Measurements from ENCODE around the gene C11orf71.

Gene C11orf71

DNA sequence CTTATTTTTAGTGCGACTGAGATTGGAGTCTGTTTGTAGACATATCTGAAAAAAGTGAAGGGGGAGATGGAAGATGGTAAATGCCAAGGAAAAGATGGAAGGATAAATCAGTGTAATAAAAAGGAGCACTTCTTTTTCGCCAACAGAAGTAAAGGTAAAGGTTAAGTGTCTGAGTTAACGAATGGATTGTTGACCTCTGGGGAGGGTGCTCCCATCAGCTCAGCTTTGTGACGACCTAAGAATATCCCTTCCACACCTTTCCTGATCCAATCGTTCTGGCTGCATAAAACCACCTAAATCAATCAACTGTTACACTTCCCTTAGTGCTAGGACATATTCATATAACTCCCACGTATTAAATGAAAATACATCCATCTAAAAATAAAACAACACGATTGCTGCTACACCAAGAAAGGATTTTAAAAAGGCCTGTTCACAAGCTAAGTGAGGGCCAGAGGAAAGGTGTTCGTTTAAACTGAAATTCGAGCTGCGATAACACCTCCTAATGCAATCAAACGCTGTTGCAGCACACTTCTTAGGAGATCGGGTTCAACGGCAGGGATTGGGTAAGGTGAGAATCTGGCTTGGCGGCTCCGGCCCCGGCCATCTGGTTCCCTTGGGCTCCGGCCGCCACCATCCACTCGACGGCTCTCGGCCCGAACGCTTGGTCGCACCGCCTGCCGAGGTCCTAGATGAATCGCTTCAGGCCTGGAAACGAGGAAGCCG lies 658 bp downstream of the C11orf71 start:
- DNase-seq (ENCODE audit: low read depth): no peak

DNA sequence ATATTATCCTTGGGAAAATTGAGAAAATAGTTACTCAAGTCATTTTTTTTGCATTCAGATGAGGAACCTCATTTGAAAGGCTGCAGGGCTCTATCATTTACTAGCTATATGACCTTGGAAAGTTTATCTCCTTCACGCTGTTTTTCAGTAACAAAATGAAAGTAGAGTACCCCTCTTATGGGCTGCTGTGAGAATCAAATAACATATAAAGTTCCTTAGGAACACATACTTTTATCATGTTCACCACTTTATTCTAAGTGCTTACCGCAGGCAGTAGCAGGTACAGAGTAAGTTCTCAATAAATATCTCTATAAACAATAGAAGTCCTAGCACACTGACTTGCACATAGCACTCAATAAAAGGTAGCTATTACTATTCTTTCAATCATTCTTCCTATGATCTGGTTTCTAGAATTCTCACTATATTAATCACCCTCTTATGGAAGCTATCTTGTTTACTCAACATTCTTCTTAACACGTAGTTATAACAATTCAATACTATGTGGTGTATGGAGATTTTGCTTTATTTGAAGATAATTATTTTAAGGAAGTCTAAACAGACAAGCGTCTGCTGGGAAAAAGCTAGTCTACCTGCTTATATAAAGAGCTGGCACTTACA lies 1.9 kb downstream of the C11orf71 start:
- DNase-seq (ENCODE audit: low read depth): no peak

DNA sequence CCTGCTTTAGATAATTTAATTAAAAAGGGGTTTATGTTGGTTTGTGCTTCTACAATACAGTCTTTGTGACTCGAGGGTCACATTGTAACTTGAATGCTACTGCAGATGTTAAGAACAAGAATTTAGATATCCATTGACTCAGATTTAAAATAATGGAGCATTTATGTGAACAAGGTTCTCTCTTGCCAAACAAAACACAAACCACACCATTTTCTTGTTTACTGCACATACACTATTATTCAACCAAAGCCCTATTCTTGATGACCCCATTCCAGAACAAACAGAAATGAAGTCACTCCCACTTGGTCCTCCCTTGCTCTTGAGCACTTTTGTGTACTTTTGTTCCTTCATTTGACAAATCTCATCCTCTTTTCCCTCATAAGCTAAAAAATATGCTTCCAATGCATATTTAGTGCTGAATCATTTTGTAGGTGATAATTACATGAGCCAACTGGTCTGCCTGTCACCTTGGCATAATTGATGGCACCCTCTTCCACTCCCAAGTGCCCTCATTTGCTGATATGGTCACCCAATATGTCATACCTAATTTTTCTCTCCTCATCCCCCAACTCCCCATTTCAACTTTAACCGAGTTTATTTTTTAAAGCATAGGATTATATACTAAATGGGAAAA lies 2.8 kb downstream of the C11orf71 start:
- no peak for DNase-seq (ENCODE audit: low read depth)

DNA sequence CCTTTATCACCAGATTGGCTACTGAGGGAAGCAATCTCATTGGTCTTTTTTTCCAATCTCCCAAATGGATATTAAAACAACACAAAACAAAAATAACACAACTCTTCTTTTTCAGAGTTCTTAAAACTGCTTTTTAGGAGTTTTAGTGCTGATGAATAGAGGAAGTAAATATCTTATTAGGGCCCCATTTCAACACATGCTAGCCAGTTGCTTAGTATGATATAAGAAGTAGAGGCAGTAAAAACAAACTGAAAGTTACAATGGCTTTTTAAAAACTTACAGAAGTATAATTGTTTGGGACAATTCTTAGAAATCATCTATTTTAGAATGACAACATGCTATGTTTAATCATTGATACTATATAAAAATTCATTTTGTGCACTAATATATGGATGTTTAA lies 3.4 kb downstream of the C11orf71 start:
- no peak for DNase-seq (ENCODE audit: low read depth)

DNA sequence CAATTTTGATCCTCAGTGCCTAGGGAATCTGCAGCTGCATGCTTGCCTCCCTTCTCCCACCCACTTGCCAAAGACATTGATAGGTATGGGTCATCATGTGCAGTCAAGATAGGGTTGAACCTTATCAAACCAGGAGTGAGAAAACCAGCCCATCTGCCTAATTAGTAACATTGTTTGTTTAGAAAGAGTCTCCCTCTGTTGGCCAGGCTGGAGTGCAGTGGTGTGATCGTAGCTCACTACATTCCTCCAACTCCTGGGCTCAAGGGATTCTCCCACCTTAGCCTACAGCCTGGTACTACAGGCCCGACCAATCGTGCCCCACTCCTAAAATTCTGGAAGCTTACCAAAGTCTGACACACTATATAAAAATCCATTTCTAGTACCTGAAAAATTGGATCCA lies 4.6 kb downstream of the C11orf71 start:
- no peak for DNase-seq (ENCODE audit: low read depth)

DNA sequence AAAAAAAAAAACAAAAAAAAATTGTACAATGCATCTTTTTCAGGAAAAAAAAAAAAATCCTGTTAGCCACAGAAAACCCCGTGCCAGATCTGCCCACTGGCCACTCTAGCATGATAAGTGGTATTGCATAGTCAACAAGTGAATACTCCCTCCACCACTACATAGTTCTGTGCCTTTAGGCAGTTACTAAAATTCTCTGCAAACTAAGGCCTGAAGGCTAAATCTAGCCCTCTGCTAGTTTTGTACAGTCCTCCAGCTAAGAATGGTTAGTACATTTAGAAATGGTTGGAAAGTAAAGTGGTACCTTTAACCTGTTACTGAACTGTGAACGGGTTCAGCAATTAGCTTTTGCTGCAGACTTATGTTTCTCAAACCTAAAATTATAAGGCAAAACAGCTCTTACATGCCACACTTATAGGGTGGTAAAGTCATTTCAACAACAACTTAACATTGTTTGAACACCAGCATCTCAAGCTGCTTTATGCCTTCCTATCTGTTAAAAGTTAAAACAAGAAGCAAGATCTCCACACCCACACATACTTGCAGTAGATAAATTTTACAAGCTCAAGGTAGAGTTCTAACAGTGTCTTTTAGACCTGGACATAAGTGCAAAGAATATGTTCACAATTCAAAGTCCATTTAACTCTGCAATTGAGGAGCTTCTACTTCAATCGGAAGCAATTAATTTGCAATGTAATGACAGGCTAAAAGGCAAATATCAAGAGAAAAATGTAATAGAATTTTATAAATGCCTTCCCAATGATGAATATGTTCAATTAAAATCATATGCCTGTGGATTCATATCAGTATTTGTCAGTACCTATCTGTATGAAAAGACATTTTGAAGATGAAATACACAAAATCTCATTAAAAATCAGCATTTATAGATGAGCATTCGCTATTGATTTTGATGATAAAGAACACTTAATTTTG lies 7.3 kb downstream of the C11orf71 start:
- DNase-seq (ENCODE audit: low read depth): no peak

DNA sequence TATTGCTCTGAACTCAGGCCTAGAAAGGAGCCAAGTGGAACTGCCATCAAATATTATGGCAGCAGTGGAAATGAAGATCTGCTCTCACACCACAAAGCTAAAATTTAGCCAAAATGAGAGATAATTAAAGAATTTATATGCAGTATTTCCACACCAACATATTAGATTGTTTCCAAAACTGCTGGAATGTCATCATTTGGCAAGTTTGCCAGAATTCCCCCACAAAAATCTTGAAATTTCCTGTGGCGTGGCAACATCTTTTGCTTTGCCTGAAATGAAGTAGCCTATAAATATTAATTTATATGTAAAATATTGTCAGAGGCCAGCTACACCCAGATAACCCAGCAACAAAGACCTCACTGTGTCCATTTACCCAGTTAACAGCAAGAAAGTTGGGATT lies 13.8 kb downstream of the C11orf71 start:
- DNase-seq (ENCODE audit: low read depth): no peak

DNA sequence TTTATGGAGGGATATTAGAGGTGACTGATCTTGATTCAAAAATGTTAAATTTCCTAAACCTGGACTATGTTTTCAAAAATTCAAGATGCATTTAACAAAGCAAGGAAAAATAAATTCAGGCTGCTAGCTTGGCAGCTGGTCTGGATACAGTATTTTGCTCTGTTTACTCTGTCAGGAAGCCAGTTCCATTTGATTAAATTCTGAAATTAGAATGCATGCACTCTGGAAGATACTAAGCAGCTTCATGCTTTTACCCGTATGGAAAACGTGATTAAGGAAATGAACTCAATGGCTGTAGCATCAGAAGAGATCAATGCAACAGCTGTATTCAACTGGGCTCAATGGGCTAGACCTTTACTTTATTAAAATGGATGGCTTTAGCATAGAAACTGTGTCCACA lies 14.2 kb downstream of the C11orf71 start:
- no peak for DNase-seq (ENCODE audit: low read depth)

DNA sequence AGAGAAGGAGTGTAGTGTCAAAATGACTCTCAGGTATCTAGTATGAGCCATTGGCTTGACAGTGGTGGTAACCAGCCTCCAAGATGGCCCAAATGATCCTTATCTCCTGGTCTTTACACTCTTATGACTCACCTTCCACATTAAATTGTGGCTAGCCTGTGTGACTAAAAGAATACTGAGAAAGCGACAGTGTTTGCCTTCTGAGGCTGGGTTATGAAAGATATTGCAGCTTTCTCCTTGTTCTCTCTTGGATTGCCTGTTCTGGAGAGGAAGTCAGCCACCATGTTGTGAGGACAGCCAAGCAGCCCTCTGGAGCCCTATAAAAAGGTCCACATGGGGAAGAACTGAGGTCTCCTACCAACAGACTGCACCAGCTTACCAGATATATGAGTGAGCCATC lies 15.8 kb downstream of the C11orf71 start:
- no peak for DNase-seq (ENCODE audit: low read depth)

DNA sequence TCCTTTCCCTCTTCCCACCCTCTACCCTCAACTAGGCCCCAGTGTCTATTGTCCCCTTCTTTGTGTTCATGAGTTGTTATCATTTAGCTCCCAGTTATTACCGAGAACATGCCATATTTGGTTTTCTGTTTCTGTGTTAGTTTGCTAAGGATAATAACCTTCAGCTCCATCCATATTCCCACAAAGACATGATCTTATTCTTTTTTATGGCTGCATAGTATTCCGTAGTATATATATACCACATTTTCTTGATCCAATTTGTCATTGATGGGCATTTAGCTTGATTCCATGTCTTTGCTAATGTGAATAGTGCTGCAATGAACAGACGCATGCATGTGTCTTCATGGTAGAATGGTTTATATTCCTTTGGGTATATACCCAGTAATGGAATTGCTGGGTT lies 17.8 kb downstream of the C11orf71 start:
- DNase-seq (ENCODE audit: low read depth): no peak

DNA sequence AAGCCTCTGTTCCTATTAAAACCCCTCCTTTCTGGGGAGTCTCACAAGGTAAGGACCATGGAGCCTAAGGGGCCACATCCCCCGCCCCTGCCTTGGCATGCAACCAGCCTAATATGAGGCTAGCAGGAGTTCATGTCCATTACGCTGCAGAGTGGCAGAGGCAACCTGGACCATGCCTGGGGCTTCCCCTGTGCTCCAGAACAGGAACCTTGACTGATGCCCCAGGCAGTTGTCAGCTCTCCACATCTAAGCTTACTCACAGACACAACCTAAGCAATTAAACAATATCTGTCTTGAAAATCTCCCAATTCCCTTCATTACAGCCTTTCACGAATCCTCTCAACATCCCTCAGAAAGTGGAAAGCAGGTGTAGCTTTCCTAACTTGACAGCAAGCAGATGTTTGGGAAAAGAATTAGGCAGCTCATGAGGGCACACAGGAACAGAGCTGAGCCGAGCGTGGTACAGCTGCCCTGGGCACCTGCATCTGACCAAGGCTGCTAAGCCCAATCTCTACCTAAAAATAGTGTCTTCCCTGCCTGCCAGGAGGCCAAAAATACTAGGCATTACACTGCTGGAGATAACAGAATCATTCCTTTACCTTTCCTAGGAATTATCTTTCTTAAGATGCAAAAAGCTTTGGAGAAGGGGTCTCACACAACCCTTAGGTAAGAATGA lies 20.8 kb downstream of the C11orf71 start:
- DNase-seq (ENCODE audit: low read depth): no peak

DNA sequence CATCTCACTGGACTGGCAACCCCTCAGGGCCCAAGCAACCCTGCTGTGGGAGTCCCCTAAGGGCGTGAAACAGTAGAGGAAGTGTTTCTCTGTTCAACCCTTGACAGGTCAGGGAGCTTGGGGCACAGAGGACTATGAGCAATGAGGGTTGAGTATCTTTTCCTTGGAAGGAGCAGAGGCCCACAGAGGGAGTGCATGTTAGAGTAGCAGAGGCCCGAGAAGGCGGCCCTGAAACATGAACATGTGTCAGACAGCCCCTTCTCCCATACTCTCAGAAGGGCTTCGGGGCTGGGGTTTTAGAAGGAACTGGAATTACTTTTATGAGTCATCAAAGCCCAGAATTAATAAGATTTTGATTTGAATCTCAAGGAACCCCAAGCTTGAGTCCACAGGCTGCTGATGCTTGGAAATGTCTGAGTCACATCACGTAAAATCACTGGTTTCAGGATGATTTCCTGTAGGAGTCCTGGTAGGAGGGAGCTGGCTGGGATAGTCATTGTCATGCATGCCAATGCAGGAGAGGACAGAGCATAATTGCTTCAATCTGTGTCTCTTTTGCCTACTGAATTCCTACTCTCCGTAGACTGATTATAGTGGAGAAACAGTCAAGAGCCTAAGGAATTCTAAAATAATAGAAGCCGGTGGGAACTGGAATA lies 22.6 kb downstream of the C11orf71 start:
- DNase-seq (ENCODE audit: low read depth): no peak

DNA sequence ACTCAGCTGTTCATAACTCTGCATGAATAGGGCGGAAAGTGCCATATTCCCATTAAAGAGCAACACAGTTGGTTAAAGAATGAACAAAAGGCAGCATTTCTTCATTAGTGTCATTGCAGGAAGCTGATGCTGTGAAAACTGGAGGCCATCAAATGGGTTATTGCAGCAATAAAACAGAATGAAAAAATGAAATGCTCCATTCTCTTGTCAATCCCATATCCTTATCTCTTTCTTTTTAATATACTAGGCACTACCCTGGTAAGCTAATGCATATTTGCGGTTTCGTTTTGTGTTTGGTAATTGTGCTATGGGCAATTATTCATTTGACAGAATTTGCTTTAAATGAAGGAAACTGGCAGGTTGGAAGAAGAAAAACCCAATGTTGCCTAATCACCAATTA lies 25.3 kb downstream of the C11orf71 start:
- no peak for DNase-seq (ENCODE audit: low read depth)

DNA sequence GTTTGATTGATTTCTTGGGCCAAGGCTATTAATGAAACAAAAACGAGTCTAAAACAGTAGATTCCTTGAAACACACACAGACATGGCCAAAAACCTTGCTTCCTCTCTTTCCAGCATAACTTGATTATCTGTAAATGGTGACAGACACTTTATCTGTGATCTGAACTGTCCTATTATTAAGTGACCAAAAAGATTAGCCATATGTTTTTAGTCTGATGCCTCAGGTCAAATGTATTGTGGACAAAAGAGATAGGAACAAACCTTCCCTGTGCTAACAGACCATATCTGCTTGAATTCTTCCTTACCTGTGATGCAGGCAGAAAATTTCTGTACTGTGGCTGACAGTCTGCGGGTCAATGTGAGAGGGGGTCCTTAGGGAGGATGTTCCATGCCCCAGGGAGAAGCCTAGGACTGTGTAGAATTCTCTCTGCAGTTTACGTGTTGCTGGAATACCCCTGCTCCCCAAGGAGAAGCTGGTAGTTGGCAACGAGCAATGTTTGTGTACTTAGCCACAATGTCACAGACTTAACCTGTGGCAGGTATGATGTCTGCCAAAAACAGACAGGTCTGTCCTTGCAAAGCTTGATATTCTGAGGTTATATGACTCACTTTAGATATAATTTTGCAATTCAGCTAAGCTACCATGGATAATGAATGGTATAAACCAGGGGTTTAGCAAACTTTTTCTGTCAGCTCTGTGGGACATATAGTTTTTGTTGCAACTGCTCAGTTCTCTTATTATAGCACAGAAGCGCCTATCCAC lies 31.2 kb downstream of the C11orf71 start:
- DNase-seq (ENCODE audit: low read depth): no peak

DNA sequence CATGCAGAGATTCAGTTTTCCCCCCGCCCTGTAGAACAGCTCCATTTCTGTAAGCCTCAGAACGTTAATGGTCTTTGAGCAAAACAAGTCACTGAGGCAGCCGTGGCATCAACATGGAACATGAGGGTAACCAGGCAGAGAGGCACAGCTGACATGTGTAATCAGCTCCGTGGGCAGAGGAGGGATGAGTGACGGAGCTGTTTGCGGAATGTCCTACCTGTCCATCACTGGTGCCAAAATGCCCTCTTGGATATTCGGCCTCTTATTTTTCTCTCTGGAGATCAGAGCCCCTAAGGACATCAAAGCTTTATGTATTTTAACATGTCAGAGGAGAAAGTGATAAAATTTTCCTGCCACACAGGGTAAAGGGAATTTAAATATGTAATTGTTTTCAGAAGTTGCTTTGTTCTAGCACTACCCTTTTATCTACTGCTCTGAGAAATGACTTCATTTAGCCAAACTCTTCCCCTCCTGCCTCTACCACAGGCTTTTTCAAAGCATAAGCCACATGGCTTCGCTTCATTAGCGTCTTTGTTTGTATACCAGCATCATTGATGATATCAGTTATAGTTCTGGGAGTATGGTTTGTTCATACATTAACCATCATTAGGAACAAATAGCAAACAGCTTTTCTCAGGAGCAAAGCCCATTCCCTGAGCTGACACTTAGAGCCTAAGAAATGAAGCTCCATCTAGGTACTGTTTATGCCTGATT lies 32.9 kb downstream of the C11orf71 start:
- no peak for DNase-seq (ENCODE audit: low read depth)

DNA sequence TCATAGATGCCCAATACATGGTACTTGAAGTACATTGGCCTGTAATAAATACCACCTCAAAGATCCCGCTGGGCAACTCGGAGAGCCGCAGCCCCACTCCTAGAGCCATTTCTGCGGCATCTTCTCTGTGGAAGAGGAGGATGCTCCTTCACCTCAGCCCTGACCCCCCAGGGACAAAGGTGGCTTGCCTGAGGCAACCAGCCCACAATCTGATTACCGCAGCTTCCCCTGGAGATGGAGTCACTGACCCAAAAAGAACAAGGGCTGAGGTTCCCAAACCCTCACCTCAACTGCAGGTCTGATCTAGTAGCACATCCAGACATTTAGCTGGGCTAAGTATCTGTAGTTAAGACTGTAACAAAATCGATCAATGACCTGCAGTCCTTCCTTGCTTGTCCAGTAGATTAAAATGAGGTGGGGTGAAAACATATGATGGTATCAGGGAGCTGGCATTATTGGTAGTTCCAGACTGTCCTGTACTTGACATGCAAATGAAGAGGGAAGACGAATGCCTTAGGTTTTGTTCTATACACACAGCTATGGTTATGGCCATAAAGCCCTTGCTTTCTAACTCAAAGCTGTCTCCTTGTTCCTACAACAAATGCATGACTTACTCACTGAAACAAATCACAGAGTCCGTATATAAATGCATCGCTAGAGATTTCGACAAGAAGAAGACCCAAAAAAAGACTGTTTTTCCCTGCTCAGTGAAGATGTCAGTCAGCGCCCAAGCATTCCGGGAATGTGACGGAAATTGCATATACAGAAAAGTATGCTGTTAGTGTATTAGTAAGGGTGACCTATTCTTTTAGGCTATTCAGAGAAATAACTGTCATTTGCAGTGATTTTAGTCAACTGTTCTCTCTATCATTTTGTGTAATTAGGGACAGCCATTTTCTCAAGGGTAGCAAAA lies 33.7 kb downstream of the C11orf71 start:
- no peak for DNase-seq (ENCODE audit: low read depth)

DNA sequence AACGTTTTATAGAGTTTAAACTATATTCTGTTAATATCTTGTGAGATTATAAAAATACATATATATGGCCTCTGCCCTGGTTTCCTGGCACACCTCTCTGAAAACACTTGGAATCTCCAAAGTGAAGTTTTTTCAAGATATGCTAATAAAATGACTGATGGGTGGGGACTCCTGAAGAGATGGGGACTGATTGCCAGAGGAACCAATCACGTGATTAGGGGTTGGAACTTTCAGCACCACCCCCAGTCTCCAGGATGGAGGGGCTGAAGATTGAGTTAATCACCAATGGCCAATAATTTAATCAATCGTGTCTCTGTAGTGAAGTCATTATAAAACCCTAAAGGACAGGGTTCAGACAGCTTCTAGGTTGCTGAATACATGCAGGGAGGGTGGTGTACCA lies 37.4 kb downstream of the C11orf71 start:
- DNase-seq (ENCODE audit: low read depth): no peak

DNA sequence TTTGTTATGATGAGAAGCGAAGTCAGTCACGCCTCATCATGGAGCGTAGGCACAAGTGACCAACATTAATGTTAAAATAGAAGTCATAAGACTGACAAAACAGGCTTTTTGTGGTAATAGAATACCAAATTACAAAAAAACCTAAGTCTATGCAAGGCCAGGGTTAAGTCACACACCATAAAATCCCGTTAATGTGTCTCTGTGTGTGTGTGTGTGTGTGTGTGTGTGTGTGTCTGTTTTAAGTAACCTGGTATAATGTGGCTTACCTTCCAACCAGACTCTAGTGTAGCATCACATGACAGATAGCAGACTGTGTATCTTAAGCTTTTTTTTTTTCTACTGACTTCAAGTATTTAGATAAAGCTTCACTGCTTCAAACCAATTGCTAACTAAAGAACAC lies 38.0 kb downstream of the C11orf71 start:
- no peak for DNase-seq (ENCODE audit: low read depth)

DNA sequence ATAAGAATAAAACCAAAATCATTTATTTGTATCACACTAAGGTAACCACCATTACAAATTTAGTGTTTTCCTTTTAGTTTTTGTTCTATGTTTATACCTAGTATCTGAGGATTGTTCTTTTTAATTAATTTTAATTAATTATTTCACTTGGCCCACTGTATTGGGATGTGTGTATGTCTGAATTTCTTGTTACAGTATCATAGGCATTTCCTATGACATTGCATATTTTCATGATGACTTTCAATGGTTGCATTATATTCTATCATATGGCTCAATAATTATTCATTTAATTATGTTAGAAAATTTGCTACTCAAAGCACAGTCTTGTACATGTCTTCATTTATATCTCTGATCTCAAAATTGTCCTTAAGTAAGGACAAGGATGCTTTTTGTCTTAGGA lies 41.0 kb downstream of the C11orf71 start:
- DNase-seq (ENCODE audit: low read depth): no peak
